ENCODE results near the gene CDC42BPG.
"Not testable (repeated sequence)": the region's sequence is repeated elsewhere in the genome, so short reads cannot be mapped to it uniquely, and the experiment has no call there.

CDC42BPG gene

DNA sequence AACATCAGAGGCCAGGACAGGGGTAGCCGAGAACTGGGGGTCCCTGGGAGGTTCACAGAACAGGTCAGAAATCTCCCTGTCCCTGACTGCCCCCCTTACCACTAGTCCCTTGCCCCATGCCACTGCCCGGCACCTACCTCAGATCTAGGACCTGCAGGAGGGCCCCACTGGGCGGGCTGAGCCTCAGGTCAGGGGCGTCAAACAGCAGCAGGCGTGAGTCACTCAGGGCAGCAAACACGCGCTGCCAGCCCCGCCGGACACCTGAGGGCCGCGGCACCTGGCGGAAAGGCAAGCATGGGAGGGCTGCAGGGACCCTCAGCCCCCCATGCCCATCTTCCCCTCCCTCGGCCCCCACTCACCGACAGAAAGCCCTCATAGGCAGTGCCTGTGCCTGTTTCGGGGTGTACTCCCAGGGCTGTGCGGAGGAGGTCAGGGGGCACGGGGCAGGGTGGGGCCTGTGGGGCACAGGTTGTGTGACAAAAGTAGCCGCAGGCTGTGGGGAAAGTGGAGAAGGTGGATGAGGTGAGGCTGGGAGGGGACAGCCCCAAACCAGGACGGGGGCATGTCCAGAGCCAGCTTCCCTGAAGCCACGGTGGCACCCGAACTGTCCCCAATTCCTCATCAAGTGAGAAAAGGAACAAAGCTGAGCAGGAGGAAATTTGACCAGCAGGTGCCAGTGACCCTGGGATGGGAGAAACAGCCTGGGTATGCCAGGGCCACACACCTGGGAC, 11.8 kb downstream of the CDC42BPG start:
- DNase-seq, result no peak

GRCh38 chr11:64831411-64831891, 13.0 kb downstream of the CDC42BPG start:
- no peak for DNase-seq

GRCh38 chr11:64829536-64830251, 14.8 kb downstream of the CDC42BPG start:
- no peak for DNase-seq

GRCh38 chr11:64827451-64827839, 17.0 kb downstream of the CDC42BPG start:
- no peak for DNase-seq

DNA sequence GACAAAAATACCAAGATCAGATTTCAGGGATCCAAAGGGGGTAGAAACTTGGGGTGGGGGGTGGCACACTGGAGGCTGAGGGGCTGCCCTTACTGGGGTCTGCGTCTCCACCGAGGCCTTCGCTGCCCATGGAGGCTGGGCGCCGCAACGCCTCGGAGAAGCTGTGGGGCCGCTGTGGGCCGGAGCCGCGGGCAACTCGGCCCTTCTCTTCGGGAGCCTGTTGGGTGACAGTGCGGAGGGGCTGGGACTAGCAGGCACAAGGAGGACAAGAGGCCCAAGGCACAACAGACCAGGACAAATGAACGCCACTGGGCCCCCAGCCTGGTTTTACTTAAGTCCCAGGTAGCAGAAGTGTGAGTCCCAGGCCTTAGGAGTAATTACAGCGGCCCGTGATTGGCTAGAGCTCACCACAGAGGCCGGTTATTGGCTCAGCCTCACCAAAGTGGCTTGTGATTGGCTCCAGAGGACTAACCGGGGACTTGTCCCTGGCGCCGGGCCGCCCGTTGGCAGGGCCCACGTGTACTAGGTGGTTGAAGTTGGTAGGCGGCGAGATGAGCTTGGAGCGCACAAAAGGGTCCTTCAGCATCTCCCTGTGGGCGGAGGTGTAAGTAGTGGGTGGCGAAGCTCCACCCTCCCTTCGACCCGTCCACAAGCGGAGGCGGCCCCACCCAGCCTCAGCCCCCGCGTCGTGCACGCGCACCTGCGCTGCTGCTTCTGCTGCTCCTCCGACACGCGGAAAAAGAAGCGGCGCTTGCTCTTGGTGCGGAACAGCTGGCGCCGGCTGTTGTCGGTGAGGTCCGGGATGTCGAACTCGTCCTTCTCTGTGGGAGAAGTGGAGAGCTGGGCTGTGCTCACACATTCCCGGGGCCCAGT, 17.6 kb downstream of the CDC42BPG start:
- DNase-seq, result no peak

- DNase-seq, result no peak
Observed at GRCh38 chr11:64826062-64826461, 18.4 kb downstream of the CDC42BPG start.

DNA sequence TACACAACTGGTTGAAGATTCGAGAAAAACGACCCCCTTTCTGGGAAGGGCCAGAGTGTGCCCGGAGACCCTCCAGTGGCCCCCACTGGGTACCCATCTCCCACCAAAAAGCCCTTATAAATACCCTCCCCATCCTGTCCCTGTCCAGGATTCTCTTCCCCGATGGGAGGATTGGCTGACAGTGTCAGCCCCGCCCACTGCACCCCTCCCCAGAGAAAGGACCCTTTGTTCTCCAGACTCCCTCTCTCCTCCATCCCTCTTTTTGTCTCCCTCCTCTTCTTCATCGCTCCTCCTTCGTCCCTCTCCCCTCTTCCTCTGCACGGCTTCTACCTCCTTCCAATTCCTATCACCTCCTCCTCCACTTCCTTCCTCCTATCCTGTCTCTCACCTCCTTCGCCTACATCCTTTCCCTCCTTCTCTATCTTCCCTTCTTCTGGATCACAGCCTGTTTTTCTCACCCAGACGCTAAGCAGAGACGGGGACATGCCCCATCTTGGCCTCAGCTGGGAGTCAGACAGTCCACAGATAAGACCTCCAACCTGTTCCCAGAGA, 20.8 kb downstream of the CDC42BPG start:
- DNase-seq, result no peak

- DNase-seq, result no peak
Observed at GRCh38 chr11:64817476-64817875, 27.0 kb downstream of the CDC42BPG start.

DNA sequence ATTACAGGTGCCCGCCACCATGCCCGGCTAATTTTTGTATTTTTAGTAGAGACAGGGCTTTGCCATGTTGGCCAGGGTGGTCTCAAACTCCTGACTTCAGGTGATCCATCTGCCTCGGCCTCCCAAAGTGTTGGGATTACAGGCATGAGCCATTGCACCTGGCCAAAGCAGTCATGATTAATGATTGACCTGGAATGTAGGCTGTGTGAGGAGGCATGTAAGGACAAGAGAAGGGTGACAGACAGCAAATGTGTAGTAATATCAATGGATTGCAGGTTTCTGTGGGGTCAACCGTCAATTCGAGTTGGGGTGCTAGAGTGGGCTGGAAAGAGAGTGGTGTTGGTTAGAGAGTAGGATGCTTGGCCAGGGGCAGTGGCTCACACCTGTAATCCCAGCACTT, 29.0 kb downstream of the CDC42BPG start:
- DNase-seq, result not testable (repeated sequence)

- no peak for DNase-seq
Observed at GRCh38 chr11:64814712-64815187, 29.7 kb downstream of the CDC42BPG start.

GRCh38 chr11:64813826-64814225, 30.6 kb downstream of the CDC42BPG start:
- no peak for DNase-seq

DNA sequence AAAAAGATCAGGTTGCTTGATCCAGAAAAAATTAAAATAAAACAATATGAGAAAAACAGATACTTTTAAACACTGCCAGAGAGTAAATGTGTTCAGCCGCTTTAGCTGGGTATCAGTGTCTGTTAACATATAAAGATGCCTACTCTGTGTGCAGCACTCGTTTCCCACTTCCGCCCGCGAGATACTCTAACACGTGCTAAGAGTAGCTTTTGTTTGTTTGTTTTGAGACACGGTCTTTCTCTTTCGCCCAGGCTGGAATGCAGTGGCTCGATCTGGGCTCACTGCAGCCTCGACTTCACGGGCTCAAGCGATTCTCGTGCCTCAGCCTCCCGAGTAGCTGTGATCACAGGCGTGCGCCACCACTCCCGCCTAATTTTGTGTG, 33.6 kb downstream of the CDC42BPG start:
- no peak for DNase-seq

DNA sequence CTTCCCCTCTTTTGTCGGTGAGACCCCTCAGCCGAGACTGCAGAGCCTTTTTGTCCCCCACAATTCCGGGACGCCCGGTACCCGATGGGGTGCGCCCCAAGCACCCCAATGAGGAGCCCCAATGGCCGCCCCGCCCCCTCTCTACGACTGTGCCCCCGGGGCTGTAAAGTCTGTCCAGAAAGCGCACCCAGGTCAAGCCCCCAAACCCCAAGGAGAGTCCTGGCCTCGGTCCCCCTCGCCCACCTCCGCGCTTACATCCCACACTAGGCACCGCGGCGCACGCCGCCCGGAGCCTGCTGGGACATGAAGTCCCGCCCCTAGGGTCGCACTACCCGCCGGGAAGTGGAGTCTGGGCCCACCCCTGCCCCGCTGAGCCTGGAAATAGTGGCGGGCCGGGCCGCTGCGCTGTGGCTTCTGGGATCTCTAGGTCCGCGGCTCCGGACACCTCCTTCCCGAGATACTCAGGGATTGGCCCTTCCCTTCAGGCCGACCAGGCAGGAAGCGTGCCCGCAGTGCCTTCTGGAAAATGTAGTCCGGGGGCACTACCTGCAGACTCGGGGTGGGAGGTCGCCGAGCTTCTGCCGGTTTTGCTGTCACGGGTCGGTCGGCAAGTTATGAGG, 34.1 kb downstream of the CDC42BPG start, which contains the start of gene MEN1:
Gene MEN1, minus strand, starts transcription at position 281 of the 620 bp plus-strand sequence. CDS start 442 bp downstream, outside the sequence.
- peak; percentile 76 for DNase-seq

GRCh38 chr11:64809781-64810241, 34.6 kb downstream of the CDC42BPG start:
- no peak for DNase-seq

- DNase-seq, result no peak
Observed at GRCh38 chr11:64805481-64805880, 39.0 kb downstream of the CDC42BPG start.

GRCh38 chr11:64804346-64805210, 39.9 kb downstream of the CDC42BPG start:
- DNase-seq, result no peak

DNA sequence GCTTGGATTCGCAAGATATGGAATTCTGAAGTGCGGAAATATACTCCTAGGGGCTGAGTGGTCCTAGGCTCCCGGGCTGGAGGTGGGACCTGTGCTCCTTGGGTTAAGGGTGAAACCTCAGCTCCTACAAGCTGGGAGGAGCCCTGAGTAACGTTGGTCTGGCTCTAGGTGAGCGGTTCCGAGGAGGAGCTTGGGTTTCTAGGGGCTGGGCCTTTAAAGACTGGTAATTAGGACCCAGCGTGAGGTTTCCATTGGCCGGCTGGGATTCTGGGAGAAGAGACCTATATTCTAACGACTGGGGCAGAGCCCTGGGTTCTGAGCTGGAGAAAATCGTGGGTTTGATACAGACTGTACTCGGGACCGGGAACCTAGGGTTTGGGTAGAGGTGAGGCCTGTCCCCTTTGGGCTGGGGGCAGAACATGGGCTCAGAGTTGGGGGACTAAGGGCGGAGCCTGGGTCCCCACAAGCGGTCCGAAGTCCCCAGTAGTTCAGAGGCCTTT, 40.6 kb downstream of the CDC42BPG start:
- no peak for DNase-seq

DNA sequence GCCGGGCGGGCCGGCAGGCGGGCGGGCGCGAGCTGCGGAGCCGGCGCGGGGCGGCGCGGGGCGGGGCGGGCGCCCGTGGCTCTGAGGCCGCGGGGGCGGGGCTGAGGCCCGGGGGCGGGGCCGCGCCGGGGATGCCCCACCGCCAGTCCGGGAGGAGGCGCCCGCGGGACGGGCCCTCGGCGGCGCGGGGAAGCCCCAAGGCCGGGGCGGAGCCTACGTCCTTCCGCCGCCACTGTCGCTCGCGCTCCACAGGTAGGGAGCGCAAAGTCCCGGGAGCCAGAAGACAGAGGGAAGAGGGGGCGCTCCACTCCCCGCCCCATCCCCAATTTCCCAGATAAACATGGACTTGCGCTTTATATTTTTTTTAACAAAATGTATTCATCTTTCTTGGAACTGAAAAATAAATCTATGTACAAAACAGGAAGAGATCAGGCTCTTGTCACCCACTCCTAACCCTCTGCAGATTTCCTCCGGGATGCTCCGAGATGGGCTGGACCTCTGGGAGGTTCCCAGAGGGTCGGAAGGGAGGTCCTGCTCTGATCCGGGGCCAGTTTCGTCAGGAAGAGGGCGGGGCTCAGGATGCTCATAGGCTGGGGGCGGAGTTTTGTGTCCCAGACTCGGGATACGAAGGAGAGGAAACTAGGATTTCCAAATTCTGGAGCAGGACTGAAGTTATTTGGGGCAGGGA, 41.2 kb downstream of the CDC42BPG start, which contains the start of gene MAP4K2:
Gene MAP4K2, minus strand, starts transcription at position 57 of the 688 bp plus-strand sequence. CDS start 65 bp downstream, outside the sequence.
- DNase-seq, result peak; percentile 31

- no peak for DNase-seq
Observed at GRCh38 chr11:64802370-64803157, 41.9 kb downstream of the CDC42BPG start.

Data from DMS 273 treated with DMSO at 0.1 percent for 48 hours (cell line).